ENCODE data around the gene APPL2. TPM values are rescaled to one million over a fixed set of nuclear protein-coding genes. Genes with fewer than 3 reads are reported as not detected.

The APPL2 gene
- total RNA-seq, 1 donor from 2014 or later, result 35.6 TPM

DNA sequence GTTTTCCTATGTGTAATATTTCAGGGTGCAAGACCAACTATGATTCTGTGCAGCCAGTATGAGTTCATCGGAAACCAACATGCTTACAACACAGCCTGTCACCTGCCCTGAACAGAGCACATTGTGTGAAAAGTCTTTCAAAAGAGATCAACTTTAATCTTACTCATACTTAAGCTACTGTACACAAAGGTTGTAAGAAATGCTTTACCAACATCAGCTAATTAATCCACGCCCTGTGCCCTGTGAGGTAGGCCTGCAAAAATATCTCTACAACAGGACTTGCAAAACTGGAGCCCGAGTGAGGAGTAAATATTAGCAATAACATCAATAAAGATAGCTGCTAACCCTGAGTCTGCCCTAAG lies 15.1 kb downstream of the APPL2 start:
- Mint-ChIP-seq H3K4me3 (ENCODE audit: unreplicated experiment) (no peak overlapping the region), H3K36me3 (ENCODE audit: unreplicated experiment) (peaks cover 5% of the 10 kb centered on the region), H3K27me3 (ENCODE audit: unreplicated experiment) (peaks cover 2% of the 10 kb centered on the region), H3K9me3 (ENCODE audit: unreplicated experiment) (peaks cover 2% of the 10 kb centered on the region), H3K27ac (ENCODE audit: unreplicated experiment) (no peak overlapping the region), H3K4me1 (ENCODE audit: low read depth, unreplicated experiment) (peaks cover 26% of the 10 kb centered on the region)
- DNase-seq, result no peak
- TF ChIP-seq, protein P1, sequence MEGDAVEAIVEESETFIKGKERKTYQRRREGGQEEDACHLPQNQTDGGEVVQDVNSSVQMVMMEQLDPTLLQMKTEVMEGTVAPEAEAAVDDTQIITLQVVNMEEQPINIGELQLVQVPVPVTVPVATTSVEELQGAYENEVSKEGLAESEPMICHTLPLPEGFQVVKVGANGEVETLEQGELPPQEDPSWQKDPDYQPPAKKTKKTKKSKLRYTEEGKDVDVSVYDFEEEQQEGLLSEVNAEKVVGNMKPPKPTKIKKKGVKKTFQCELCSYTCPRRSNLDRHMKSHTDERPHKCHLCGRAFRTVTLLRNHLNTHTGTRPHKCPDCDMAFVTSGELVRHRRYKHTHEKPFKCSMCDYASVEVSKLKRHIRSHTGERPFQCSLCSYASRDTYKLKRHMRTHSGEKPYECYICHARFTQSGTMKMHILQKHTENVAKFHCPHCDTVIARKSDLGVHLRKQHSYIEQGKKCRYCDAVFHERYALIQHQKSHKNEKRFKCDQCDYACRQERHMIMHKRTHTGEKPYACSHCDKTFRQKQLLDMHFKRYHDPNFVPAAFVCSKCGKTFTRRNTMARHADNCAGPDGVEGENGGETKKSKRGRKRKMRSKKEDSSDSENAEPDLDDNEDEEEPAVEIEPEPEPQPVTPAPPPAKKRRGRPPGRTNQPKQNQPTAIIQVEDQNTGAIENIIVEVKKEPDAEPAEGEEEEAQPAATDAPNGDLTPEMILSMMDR (IDR thresholded peaks at IDR 0.05; ENCODE audit: partially characterized antibody, unreplicated experiment), result no peak

DNA sequence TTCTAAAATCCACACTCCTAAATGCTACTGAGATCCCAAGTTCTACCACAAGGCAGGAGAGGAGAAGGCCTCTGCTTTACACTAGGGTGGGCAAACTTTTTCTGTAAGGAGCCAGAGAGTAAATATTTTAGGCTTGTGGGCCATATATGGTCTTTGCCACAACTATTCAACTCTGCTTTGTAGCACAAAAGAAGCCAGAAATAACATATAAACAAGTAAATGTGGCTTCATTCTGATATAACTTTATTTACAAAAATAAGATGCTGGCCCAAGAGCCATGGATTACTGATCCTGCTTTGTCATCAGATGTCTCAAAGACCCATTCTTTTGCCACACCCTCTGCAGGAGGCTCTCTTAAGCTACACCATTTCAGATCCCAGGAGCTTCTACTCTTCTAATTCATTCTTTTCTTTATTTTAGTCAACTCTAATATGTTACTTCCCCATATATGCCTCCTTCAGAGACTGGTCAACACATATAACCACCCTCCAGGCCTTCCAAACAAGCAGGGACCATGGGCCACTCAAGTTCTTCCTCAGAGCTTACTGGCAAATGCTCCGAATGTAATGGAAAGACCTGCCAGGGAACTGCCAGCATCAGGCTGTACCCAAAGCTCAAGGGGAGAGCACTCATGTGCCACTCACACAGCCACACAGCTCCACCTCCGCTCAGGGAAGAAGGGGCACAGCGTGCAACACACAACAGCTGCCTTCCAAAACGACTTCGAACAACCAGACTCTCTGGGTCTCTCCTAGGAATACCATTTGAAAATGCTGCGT lies 15.6 kb downstream of the APPL2 start:
- Mint-ChIP-seq H3K4me3 (ENCODE audit: unreplicated experiment) (no peak overlapping the region), H3K9me3 (ENCODE audit: unreplicated experiment) (peaks cover 2% of the 10 kb centered on the region), H3K36me3 (ENCODE audit: unreplicated experiment) (peaks cover 5% of the 10 kb centered on the region), H3K4me1 (ENCODE audit: low read depth, unreplicated experiment) (peaks cover 26% of the 10 kb centered on the region), H3K27ac (ENCODE audit: unreplicated experiment) (no peak overlapping the region), H3K27me3 (ENCODE audit: unreplicated experiment) (peaks cover 2% of the 10 kb centered on the region)
- DNase-seq, result no peak
- TF ChIP-seq, protein P1 (IDR thresholded peaks at IDR 0.05; ENCODE audit: partially characterized antibody, unreplicated experiment), result no peak

DNA sequence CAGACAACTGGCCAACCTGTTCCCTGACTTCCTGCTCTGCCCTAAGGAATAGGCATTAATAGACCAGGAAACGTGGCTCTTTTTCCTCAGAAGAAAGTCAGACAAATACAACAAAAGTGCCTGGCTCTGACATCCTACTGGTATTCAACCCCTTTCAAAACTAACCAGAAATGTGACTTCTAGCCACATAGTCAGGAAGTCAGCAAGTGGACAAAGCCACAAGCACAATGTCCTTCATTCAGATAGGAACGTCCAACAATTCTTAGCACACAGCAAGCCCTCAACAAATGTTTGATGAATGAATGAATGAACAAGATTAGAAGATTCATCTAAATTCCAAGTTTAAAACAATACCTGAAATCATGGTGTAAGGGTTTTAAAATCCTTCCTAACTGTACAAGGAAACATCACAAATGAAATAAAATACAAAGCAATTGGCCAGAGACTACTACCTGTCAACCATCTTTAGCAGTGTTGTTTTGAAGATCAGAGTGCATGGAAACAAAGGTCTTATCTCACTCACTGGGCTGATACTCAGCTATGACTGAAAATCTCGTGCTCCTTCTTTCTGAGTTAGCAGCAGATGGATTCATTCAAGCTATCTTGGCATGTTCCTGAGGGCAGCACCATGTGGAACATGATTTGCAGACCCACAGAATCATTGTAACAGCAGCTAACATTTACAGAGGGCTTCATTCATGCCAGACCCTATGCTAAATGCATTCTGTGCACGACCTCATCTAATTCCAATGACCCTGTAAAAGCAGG lies 16.5 kb downstream of the APPL2 start:
- no peak for DNase-seq
- H3K9me3 Mint-ChIP-seq (ENCODE audit: unreplicated experiment), result peaks cover 2% of the 10 kb centered on the region
- H3K27ac Mint-ChIP-seq (ENCODE audit: unreplicated experiment), result no peak overlapping the region
- H3K27me3 Mint-ChIP-seq (ENCODE audit: unreplicated experiment), result peaks cover 2% of the 10 kb centered on the region
- H3K4me3 Mint-ChIP-seq (ENCODE audit: unreplicated experiment), result no peak overlapping the region
- peaks cover 26% of the 10 kb centered on the region for H3K4me1 Mint-ChIP-seq (ENCODE audit: low read depth, unreplicated experiment)
- TF ChIP-seq, protein P1 (IDR thresholded peaks at IDR 0.05; ENCODE audit: partially characterized antibody, unreplicated experiment), result no peak
- peaks cover 5% of the 10 kb centered on the region for H3K36me3 Mint-ChIP-seq (ENCODE audit: unreplicated experiment)

DNA sequence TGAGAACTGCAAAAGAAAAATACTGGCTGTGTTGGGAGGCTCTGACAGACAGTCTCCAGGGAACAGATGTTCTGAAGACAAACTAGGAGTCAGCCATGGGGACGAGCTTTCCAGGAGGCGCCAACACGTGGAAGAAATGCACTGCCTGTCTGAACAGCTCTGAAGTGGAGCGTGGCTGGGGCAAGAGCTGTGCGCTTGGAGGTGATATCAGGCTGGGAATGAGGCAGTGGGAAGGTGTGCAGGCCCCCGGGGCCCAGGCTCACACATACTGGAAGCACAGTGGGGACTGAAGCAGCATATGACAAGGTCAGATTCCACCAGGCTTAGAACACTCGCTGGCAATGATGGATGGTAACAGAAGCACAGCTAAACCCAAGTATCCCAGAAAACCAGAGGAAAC lies 17.5 kb downstream of the APPL2 start:
- Mint-ChIP-seq H3K27me3 (ENCODE audit: unreplicated experiment) (peaks cover 2% of the 10 kb centered on the region), H3K4me3 (ENCODE audit: unreplicated experiment) (no peak overlapping the region), H3K9me3 (ENCODE audit: unreplicated experiment) (peaks cover 2% of the 10 kb centered on the region), H3K27ac (ENCODE audit: unreplicated experiment) (no peak overlapping the region), H3K4me1 (ENCODE audit: low read depth, unreplicated experiment) (peaks cover 26% of the 10 kb centered on the region), H3K36me3 (ENCODE audit: unreplicated experiment) (peaks cover 5% of the 10 kb centered on the region)
- TF ChIP-seq, protein P1 (IDR thresholded peaks at IDR 0.05; ENCODE audit: partially characterized antibody, unreplicated experiment), result no peak
- no peak for DNase-seq

Measured in glutamatergic neuron (in vitro differentiated cells).